NCI-H460 (cell line): ENCODE measurements around the gene MANBA. TPM values are rescaled to one million over a fixed set of nuclear protein-coding genes. Genes with fewer than 3 reads are reported as not detected.
A peak's percentile ranks its signal among the peaks of the same experiment; 100 is the strongest.
"Not testable (repeated sequence)": the region's sequence is repeated elsewhere in the genome, so short reads cannot be mapped to it uniquely, and the experiment has no call there.

ENCODE experiments used
- DNase-seq: peaks from one replicate; pipeline ENCODE4 v3.0.0-alpha.2; 2016; ENCODE audit warnings: low read depth; ENCODE audit errors: extremely low read depth
- total RNA-seq: library from RNA; depleted of rRNA; stranded (reverse); fragments of >200 nt; shearing (Covaris generic); gene quantifications from 2 replicates; pipeline ENCODE4 v1.2.3, GENCODE V29; 2014

Gene MANBA
- total RNA-seq, 1 experiment from 2014 or later: 13.6 TPM

DNA sequence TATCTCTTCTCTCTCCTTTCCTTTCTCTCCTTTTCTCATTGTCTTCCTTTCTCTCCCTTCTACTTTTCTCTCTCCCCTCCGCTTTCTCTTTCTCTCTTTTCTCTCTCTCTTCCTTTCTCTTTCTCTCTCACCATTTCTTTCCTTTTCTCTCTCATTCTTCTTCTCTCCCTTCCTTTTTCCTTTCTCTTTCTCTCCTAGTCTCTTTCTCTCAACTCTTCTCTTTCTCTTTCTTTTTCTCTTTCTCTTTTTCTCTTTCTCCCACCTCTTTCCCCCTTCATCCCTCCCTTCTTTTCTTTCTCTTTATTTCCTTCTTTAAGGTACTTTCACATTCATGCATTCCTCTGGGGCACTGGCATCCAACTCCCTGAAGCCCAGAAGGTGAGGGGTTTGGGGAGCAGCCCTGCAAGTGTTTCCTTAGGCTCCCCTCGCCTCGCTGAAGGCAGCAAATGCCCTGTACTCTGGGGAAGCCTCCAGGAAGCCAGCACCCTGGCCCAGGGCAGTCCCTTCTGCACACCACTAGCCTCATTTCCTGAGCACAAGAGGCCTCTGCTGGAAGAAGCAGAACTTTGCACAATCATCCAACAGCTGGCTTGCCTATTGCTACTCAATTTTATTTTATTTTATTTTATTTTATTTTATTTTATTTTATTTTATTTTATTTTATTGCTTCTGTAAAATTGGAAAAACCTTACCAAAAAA is 135.4 kb downstream of the MANBA start:
- DNase-seq: peak; percentile 40

DNA sequence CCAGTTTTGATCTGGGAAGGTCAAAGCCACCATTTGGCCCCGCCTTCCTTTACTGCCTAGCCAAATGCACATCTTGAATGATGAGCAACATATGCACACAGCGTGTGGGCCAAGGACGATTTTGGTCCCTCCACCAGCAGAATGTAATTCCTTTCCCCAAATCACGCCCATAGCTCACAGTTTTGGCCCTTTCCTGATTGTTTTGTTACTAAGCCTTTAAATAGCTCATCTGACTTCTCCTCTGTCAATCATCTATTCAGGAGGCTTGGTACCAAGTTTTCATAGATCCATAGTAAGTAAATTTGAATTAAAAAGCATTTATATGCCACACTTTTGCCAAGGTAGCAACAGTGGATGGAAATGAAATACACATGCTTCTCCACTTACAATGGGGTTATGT is 136.3 kb downstream of the MANBA start:
- no peak for DNase-seq

DNA sequence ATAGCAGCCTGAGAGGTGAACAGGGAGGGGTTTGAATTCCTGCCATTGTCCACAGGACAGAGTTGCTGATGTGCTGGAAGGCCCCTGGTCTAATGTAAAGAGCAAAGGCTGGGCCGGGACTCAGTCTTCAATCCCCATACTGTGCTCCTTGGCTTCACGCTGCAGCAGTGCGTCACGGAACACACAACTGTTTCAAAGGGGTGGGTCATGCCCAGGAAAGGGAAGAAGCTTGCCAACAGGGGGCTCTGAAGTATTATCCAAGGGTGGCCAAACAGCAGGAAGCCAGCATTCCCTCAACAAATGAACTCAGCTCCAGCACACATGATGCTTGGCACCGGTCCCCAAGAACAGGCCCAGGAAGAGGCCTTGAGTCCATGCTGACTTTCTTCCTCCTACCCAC is 137.1 kb downstream of the MANBA start:
- no peak for DNase-seq

DNA sequence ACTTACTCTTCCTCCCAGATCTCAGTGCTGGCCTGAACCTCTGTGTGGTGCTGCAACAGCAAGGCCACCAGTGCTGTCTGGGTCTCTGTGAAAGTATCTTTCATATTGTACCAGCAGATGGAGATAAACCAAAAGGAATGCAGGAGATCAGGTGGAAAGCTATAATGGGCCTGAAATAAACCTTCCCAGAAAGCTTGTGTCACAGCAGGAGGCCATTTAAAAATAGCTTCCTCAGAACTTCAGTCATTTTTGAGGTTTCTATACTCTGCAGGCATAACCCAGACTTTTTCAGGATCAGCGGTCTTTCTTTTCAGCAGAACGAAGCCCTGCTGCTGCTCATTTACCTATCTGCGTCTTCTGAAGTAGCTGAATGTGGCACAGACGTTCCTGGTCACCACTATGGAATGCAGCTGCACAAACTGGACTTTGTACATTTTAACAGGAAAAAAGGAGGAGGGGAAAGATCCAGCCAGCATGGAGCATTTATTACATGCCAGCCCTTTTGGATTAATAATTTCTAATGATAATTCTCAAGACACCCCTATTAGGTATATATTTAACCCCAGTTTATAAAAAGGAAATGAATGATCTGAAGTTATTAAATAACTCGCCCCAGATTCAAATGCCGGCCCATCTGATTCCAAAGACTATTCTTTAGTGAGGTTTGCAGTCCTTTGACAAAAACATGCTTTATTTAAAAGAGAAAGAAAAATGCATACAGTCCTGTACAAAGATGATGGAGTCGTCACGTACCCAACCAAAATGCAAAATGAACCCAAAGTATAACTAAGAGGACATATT is 139.9 kb downstream of the MANBA start:
- peak; percentile 31 for DNase-seq

DNA sequence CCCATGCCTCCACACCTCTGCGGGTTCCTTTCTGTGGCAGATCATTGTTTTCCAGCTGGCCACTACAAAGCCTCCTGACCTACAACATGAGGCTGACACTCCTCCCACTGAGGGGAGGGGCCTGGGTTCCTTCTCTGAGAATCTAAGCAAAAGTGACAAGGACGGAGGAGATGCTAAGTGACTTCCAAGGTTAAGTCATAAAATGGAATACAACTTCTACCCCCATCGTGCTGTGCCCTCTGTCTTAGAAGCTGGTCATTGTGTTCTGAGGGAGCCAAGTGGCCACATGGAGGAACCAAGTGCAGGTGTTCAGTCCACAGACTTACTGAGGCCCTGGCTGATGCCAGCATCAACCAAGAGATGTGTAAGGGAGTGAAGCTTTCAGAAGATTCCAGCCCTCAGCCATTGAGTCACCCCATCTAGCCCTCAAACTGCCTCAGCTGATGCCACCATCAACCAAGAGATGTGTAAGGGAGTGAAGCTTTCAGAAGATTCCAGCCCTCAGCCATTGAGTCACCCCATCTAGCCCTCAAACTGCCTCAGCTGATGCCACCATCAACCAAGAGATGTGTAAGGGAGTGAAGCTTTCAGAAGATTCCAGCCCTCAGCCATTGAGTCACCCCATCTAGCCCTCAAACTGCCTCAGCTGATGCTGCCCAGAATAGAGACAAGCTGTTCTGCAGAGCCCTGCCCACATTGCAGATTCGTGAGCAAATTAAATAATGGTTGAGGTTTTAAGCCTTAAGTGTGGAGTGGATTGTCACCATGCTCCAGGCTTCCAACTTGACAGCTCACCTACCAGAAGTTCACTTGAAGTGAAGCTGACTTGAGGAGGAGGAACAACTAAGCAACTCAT is 140.8 kb downstream of the MANBA start:
- DNase-seq: not testable (repeated sequence)

DNA sequence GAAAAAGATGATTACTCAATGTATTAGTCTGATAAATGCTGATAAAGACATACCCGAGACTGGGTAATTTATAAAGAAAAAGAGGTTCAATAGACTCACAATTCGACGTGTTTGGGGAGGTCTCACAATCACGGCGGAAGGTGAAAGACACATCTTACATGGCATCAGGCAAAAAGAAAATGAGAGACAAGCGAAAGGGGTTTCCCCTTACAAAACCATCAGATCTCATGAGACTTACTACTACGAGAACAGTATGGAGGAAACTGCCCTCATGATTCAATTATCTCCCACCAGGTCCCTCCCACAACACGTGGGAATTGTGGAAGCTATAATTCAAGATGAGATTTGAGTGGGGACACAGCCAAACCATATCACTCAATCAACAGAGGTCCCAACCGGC is 141.7 kb downstream of the MANBA start:
- DNase-seq: not testable (repeated sequence)

DNA sequence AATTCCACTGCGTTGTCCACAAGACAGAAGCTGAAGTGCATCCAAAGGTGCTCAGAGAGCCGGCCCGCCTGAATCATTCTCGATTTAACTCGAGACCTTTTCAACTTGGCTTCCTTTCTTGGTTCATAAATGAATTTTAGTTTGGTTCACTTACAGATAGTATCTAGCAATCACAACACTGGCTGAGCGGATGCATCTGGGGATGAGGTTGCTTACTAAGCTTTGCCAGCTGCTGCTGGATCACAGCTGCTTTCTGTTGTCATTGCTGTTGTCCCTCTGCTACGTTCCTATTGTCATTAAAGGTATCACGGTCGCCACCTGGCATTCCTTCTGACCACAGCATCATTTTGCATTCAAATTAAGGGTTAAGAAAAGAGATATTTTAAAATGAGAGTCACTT is 144.1 kb downstream of the MANBA start:
- no peak for DNase-seq

DNA sequence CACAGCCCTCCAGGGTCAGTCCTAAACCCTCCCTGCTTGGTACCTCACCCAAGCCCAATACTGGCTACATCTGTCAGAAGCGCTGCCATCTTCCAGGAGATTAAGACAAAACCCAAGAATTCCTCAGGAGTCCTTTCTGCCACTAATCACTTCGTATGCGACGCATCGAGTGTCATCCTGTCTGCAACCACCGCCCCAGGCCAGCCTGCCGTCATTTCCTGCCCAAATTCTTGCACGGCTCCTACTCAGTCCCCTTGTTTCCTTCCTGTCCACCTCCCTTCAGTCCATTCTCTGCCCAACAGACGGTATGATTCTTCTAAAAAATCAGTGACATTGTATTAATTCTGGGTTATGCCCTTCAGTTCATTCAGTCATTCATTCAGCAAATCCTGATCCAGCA is 146.0 kb downstream of the MANBA start:
- no peak for DNase-seq

DNA sequence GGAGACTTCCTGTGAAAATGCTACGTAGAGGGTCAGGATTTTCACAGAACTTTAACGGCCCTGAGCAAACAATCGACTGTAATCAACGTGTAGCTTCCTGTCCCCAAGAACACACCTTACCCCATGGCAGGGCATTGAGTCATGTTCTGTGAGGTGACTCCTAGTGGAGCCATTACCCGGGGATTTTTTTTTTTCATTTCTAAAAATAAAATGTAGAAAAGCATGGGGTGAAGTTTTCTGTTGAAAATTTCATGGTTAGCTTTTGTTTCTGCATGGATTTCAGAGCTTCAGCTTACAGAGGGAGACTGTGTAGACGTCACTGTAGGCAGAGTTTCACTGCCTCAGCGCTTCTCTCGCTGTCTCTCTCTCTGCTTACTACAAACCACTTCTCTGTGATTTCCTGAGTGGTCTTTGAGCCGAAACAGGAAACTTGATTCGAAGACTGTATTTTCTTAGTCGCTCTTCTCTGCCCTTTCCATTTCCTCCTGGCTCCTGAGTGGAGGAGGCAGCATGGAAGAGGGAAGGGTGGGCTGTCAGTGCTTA is 147.9 kb downstream of the MANBA start:
- no peak for DNase-seq

DNA sequence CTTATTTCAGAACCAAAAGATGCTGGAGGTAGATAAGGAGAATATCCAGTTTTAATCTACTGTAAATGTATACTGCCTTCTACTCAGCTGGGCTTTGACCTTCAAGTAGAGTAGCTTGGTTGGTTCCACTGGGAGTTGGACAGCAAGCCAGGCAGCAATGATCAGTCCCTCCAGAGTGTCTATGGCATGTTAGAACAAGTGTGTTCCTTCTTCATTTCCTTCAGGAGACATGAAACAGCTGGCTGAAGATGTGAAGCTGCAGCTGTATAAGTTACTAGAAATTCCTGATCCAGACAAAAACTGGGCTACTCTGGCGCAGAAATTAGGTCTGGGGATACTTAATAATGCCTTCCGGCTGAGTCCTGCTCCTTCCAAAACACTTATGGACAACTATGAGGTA is 148.6 kb downstream of the MANBA start:
- no peak for DNase-seq

DNA sequence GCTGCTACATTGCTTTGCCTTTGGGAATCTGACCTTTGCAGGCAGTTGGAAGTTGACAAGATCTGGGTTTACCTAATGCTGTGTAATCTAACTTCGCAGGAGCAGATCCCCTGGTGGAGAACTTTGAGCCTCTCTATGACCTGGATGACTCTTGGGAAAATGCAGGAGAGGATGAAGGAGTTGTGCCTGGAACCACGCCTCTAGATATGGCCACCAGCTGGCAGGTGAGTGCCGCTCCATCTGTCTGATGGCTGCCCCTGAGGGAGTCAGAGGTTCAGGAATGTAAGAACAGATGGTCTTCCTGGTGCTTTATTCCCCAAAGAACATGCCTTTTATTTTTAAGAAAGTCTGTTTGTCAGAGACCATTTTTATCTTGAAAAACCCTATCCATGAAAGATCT is 150.3 kb downstream of the MANBA start:
- no peak for DNase-seq

DNA sequence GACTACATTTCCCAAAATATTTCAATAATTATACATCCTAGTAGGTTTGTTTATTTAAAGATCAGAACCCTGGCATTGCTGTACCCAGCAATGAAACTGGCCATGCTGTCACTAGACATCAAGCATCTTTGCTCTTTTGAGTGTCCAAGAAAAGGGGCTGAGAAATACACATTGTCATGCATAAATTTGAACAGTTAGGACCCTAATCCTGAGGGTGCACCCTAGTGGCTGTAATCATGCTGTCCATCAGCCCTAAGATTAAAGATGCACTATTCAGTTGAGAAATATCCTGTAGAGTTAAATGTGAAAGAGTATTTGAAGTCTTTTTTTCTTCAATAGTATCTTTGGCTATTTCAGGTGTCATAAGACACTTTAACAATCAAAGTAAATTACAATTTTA is 150.8 kb downstream of the MANBA start:
- no peak for DNase-seq

DNA sequence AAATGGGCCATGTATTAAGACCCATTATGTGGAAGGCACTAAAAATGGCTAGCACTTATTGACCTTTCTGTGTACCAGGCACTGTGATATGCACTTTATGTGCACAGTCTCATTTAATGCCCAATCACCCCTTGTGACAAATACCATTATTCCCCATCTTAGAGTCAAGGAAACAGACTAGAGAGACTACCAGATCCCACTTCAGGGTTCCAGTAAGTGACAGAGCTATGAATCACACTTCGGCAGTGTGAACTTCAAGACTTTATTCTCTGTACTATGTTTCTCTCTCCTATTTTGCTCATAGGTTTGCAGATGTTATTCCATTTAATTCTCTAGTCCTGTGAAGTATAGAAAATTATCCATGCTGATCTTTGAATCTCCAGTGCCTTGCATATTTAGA is 152.6 kb downstream of the MANBA start:
- DNase-seq: no peak

DNA sequence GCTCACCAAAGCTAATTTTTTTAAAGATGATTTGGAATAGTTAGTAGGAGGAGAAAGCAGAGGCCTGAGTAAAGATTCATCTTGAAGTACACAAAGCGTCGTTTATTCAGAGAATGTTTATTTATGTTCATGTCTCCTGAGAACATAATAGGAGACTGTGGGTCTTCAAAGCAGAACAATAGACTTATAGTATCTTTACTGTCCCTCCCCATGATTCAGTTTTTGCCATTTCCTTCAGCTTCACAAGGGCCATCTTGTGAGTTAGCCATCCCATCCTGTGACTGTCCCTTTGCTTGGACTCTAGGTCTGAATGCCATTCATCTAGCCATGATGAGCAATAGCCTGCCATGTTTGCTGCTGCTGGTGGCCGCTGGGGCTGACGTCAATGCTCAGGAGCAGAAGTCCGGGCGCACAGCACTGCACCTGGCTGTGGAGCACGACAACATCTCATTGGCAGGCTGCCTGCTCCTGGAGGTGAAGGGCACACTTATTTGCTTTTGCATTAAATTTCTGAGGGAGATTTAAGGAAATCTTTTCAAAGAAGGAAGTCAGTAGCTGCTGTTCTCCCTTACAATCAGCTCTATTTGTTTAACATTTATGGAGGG is 153.8 kb downstream of the MANBA start:
- DNase-seq: no peak

DNA sequence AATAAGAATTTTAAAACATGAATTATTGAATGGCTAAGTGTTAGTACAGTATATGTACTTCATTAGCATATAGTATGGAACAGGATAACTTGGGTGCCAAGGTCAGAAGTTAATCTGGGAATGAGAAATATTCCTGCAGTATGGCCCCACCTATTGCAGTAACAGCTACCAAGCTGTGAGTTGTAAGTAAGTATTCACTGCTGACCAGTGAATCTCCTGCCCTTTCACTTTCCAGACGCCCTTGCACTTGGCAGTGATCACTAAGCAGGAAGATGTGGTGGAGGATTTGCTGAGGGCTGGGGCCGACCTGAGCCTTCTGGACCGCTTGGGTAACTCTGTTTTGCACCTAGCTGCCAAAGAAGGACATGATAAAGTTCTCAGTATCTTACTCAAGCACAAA is 154.5 kb downstream of the MANBA start:
- no peak for DNase-seq

DNA sequence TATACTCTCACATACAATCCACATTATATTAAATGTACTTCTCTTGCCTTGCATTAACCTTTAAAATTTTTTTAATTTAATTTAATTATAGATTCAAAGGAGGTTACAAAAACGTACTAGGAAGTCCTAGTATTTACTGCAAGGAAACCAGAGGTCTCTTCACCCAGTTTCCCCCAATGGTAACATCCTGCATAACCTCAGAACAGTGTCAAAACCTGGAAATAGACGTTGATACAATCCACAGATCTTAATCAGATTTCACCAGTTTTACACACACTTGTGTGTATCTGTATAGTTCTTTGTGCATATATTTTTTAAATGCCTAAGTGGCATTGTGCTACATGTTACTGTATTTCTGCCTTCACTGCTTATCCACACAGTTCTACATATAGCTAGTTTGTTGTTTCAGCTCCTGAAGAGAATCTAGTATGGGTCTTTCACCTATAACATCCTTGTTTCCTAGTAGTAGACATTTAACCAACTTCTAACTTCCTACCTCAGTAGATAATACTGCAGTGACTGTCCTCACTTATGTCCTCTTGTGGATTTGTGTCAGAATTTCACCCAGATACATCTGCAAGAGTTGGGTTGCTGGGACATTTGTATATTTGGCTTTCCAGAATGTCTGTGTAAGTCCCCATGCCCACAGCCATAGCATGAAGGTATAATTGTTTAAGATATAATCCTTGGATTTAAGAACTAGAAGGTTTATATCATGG is 156.4 kb downstream of the MANBA start:
- DNase-seq: no peak

DNA sequence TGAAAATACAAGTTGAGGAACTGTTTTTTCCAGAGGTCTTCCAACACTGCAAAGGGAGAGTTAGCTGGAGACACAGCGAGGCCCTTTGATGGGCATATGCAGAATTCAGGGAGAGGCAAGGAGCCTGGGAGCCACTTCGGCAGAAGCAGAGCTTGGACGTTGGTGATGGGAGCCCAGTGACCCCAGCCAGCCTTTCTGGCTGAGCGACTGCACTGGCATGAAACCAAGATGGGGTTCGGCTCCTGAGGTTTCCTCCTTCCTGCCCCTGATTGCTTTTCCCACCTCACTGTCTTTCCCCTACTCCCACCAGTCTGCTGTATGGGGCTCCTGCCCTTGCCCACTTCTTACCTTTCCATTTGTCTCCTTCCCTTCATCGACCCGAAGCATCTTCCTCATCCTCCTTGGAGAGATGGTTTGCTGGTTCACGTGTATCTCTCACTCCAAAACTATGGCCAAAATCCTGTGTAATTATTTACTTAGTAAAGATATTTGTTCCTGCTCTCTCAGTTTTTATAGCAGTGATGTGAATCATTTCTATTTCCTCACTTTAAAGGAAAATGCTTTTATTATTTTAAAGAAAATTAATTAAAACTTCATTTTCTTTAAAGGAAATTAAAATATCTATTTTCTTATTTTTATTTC is 159.1 kb downstream of the MANBA start:
- DNase-seq: no peak

DNA sequence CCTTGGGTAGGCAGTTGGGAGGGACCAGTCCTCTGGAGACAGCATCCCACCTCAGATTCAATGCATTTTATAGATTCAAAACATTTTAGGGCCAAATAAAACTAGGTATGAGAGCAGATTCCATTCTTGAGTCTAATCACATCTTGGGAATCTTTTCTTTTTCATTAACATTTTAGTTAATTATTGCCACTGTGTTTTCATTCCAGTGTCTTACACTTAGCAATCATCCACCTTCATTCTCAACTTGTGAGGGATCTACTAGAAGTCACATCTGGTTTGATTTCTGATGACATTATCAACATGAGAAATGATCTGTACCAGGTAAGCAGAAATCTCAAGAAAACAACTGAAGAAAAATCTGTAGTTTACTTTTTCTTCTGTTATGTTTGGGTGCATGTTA is 160.1 kb downstream of the MANBA start:
- no peak for DNase-seq

DNA sequence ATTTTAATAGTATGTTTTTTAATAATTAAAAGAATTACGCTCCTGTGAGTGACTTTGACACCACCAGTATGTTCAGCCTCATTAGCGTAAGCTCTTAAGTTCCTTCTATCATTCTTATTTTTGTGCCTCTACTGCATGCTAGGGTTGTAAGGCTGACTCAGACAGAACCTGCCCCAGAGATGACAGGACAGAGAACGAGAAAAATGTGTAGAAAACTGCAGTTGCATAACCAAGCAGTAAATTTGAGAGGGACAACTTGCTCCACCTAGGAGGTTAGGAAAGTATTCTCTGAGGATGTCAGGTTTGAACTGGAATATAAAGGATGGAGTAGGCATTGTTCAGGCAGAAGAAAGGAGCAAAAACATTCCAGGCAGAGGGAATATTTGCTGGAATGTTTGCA is 160.9 kb downstream of the MANBA start:
- DNase-seq: no peak

DNA sequence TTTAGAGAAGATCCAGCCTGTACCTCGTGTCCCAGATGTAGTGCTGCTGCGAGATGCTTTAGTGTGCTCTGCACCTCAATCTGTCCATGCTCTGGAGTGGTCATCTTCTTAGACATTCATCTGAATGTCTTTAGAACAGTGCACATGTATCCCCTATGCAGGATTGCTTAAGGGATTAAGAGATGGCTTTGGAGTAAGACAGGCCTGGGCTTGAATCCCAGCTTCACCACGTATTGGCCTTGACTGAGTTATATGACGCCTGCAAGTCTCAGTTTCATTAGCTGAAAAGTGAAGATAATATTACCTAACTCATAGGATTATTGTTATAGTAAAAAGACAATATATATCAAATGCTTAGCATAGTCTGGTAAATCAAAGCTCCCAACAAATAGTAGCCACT is 161.3 kb downstream of the MANBA start:
- DNase-seq: no peak
